Skeletal muscle cell (primary cell): Measurements from ENCODE around the gene SMAP1.

ENCODE experiments used
- DNase-seq: peaks from one replicate; pipeline ENCODE4 v3.0.0-alpha.2; 2010; ENCODE audit warnings: low read depth
- H3K4me3 ChIP-seq: 2 replicates; pipeline ENCODE4 v1.5.1; 2011; ENCODE audit warnings: low read depth, mild to moderate bottlenecking, control low read depth, low read length, moderate library complexity

Gene SMAP1

GRCh38 chr6:70667711-70668498, at the start of gene SMAP1:
TSS of gene SMAP1 (plus strand) at chr6:70667883. CDS start at chr6:70668024, 141 bp downstream.
- DNase-seq = peak; percentile 70
- H3K4me3 ChIP-seq = peak within 1 kb of the TSS; percentile 92

GRCh38 chr6:70620746-70621145, 46.9 kb upstream of the SMAP1 start:
- H3K4me3 ChIP-seq = no peak overlapping the region
- DNase-seq = no peak

GRCh38 chr6:70622461-70622860, 45.2 kb upstream of the SMAP1 start:
- no peak for DNase-seq

GRCh38 chr6:70625436-70625835, 42.2 kb upstream of the SMAP1 start:
- H3K4me3 ChIP-seq = no peak overlapping the region
- no peak for DNase-seq

More at GRCh38 chr6:70622461-70622860, 45.2 kb upstream of the SMAP1 start:
- H3K4me3 ChIP-seq = no peak overlapping the region

GRCh38 chr6:70627500-70628254, 40.0 kb upstream of the SMAP1 start:
- no peak overlapping the region for H3K4me3 ChIP-seq
- DNase-seq = no peak

- H3K4me3 ChIP-seq = no peak overlapping the region
- no peak for DNase-seq
Measured at GRCh38 chr6:70629929-70630328, 37.8 kb upstream of the SMAP1 start.

GRCh38 chr6:70633870-70634269, 33.8 kb upstream of the SMAP1 start:
- H3K4me3 ChIP-seq = no peak overlapping the region
- no peak for DNase-seq

- no peak for DNase-seq
- no peak overlapping the region for H3K4me3 ChIP-seq
Measured at GRCh38 chr6:70636596-70636995, 31.1 kb upstream of the SMAP1 start.

GRCh38 chr6:70638468-70638867, 29.2 kb upstream of the SMAP1 start:
- DNase-seq = no peak
- H3K4me3 ChIP-seq = no peak overlapping the region

- no peak for DNase-seq
- H3K4me3 ChIP-seq = no peak overlapping the region
Measured at GRCh38 chr6:70651326-70651905, 16.3 kb upstream of the SMAP1 start.

GRCh38 chr6:70652216-70652615, 15.5 kb upstream of the SMAP1 start:
- H3K4me3 ChIP-seq = no peak overlapping the region
- DNase-seq = no peak

GRCh38 chr6:70657706-70658105, 10.0 kb upstream of the SMAP1 start:
- DNase-seq = no peak
- no peak overlapping the region for H3K4me3 ChIP-seq

- DNase-seq = no peak
- H3K4me3 ChIP-seq = no peak overlapping the region
Measured at GRCh38 chr6:70663881-70664466, 3.7 kb upstream of the SMAP1 start.

GRCh38 chr6:70666706-70667105, 977 bp upstream of the SMAP1 start:
- no peak overlapping the region for H3K4me3 ChIP-seq
- DNase-seq = no peak

- DNase-seq = no peak
- peak overlapping the region; percentile 92 for H3K4me3 ChIP-seq
Measured at GRCh38 chr6:70667256-70667710, 400 bp upstream of the SMAP1 start.

- no peak for DNase-seq
Measured at GRCh38 chr6:70668499-70668812, 773 bp downstream of the SMAP1 start.

GRCh38 chr6:70669133-70669532, 1.4 kb downstream of the SMAP1 start:
- H3K4me3 ChIP-seq = peak overlapping the region; percentile 92
- DNase-seq = no peak

More at GRCh38 chr6:70668499-70668812, 773 bp downstream of the SMAP1 start:
- peak overlapping the region; percentile 92 for H3K4me3 ChIP-seq

- H3K4me3 ChIP-seq = no peak overlapping the region
- DNase-seq = no peak
Measured at GRCh38 chr6:70672549-70672948, 4.9 kb downstream of the SMAP1 start.

GRCh38 chr6:70673054-70673453, 5.4 kb downstream of the SMAP1 start:
- no peak overlapping the region for H3K4me3 ChIP-seq
- DNase-seq = no peak

GRCh38 chr6:70673601-70674000, 5.9 kb downstream of the SMAP1 start:
- no peak for DNase-seq
- no peak overlapping the region for H3K4me3 ChIP-seq
